CD4-positive, alpha-beta T cell treated with Interleukin-17A for 4 hours (primary cell): ENCODE measurements around the gene LARP1.
"Not testable (repeated sequence)": the region's sequence is repeated elsewhere in the genome, so short reads cannot be mapped to it uniquely, and the experiment has no call there.

Experiments
- DNase-seq: peaks from one replicate; pipeline ENCODE4 v3.0.0-alpha.2; 2020; ENCODE audit warnings: mixed read lengths

LARP1 gene

GRCh38 chr5:154755361-154756008 is at the start of gene LARP1:
LARP1 (plus strand) TSS chr5:154755377; CDS start chr5:154755758, 381 bp downstream.
- DNase-seq = no peak

GRCh38 chr5:154706416-154706815 is 48.8 kb upstream of the LARP1 start:
- DNase-seq = no peak

GRCh38 chr5:154707641-154708040 is 47.5 kb upstream of the LARP1 start:
- no peak for DNase-seq

- DNase-seq = no peak
Measured at GRCh38 chr5:154708207-154708606, 47.0 kb upstream of the LARP1 start.

- no peak for DNase-seq
Measured at GRCh38 chr5:154708846-154709245, 46.3 kb upstream of the LARP1 start.

- DNase-seq = no peak
Measured at GRCh38 chr5:154709368-154710305, 45.5 kb upstream of the LARP1 start.

GRCh38 chr5:154712518-154713437 is 42.4 kb upstream of the LARP1 start:
- DNase-seq = no peak

- DNase-seq = no peak
Measured at GRCh38 chr5:154713615-154714125, 41.5 kb upstream of the LARP1 start.

- DNase-seq = peak; percentile 4
Measured at GRCh38 chr5:154714266-154714986, 40.8 kb upstream of the LARP1 start.

- no peak for DNase-seq
Measured at GRCh38 chr5:154721481-154722058, 33.6 kb upstream of the LARP1 start.

GRCh38 chr5:154722097-154722496 is 33.1 kb upstream of the LARP1 start:
- DNase-seq = no peak

GRCh38 chr5:154722936-154723335 is 32.2 kb upstream of the LARP1 start:
- no peak for DNase-seq

- DNase-seq = no peak
Measured at GRCh38 chr5:154723740-154724505, 31.3 kb upstream of the LARP1 start.

- DNase-seq = no peak
Measured at GRCh38 chr5:154727361-154727760, 27.8 kb upstream of the LARP1 start.

- no peak for DNase-seq
Measured at GRCh38 chr5:154728939-154729588, 26.1 kb upstream of the LARP1 start.

- DNase-seq = no peak
Measured at GRCh38 chr5:154729613-154730012, 25.6 kb upstream of the LARP1 start.

- DNase-seq = not testable (repeated sequence)
Measured at GRCh38 chr5:154730761-154731160, 24.4 kb upstream of the LARP1 start.

- no peak for DNase-seq
Measured at GRCh38 chr5:154732212-154732611, 23.0 kb upstream of the LARP1 start.

- DNase-seq = no peak
Measured at GRCh38 chr5:154734370-154735248, 20.6 kb upstream of the LARP1 start.
